ENCODE data around the gene RASAL2. TPM values are rescaled to one million over a fixed set of nuclear protein-coding genes. Genes with fewer than 3 reads are reported as not detected.

RASAL2 gene
- total RNA-seq, 1 donor from 2014 or later, result 35.7 TPM

DNA sequence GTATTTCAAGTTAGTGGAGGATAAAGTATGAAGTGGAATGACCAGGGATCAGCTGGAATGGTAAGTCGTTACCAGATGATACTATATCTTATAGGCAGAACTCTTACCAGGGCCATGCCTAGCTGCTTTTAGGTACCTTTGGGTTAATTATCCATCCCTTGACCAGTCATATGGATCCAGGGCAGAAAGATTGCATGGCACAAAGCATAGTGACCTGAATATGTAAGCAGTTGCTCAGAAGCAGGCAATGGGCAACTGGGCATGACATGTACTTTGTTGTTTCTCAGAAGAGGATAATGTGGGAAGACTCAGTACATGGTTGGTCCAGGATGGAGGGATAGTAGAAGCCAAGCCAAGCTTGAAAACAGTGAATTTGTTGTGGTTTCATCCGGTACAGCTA, 315.6 kb downstream of the RASAL2 start:
- Mint-ChIP-seq H3K9me3 (peaks cover 33% of the 10 kb centered on the region), H3K36me3 (peaks cover 26% of the 10 kb centered on the region), H3K27me3 (ENCODE audit: low read depth) (no peaks in the 10 kb centered on the region), H3K4me3 (no peak overlapping the region), H3K27ac (no peak overlapping the region), H3K4me1 (no peaks in the 10 kb centered on the region)
- TF ChIP-seq, protein P1, sequence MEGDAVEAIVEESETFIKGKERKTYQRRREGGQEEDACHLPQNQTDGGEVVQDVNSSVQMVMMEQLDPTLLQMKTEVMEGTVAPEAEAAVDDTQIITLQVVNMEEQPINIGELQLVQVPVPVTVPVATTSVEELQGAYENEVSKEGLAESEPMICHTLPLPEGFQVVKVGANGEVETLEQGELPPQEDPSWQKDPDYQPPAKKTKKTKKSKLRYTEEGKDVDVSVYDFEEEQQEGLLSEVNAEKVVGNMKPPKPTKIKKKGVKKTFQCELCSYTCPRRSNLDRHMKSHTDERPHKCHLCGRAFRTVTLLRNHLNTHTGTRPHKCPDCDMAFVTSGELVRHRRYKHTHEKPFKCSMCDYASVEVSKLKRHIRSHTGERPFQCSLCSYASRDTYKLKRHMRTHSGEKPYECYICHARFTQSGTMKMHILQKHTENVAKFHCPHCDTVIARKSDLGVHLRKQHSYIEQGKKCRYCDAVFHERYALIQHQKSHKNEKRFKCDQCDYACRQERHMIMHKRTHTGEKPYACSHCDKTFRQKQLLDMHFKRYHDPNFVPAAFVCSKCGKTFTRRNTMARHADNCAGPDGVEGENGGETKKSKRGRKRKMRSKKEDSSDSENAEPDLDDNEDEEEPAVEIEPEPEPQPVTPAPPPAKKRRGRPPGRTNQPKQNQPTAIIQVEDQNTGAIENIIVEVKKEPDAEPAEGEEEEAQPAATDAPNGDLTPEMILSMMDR (IDR thresholded peaks at IDR 0.05; ENCODE audit: unreplicated experiment), result no peak
- no peak for DNase-seq (ENCODE audit: low spot score in 2 of 2, unreplicated experiment in 2 of 2)

DNA sequence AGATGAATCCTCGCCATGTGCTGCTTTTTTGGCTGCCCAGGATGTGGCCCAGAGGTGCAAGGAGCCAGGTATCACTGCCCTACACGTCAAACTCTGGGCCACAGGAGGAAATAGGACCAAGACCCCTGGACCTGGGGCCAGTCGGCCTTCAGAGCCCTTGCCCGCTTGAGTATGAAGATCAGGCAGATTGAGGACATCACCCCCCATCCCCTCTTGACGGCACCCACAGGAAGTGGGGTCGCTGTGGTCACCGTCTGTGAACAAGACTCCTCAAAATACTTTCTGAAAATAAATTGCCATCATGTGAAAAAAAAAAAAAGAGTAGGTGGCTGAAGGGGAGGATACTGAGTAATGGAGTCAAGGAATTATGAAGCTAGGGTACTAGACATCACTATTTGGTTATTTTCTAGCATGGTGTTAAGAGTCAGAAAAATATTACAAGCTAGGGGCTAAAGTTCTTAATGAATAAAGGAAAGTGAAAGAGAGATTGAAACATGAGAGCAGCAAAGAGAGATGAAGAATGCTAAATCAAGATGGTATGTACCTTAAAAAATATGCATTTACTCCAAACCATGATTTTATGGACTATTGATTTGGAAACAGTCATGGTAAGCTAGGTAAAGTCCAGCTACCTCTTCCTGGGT, 318.0 kb downstream of the RASAL2 start:
- H3K27ac Mint-ChIP-seq, result no peak overlapping the region
- H3K4me3 Mint-ChIP-seq, result no peak overlapping the region
- TF ChIP-seq, protein P1 (IDR thresholded peaks at IDR 0.05; ENCODE audit: unreplicated experiment), result no peak
- H3K4me1 Mint-ChIP-seq, result no peaks in the 10 kb centered on the region
- no peak for DNase-seq (ENCODE audit: low spot score in 2 of 2, unreplicated experiment in 2 of 2)
- peaks cover 27% of the 10 kb centered on the region for H3K36me3 Mint-ChIP-seq
- H3K9me3 Mint-ChIP-seq, result peaks cover 48% of the 10 kb centered on the region
- H3K27me3 Mint-ChIP-seq (ENCODE audit: low read depth), result no peaks in the 10 kb centered on the region

DNA sequence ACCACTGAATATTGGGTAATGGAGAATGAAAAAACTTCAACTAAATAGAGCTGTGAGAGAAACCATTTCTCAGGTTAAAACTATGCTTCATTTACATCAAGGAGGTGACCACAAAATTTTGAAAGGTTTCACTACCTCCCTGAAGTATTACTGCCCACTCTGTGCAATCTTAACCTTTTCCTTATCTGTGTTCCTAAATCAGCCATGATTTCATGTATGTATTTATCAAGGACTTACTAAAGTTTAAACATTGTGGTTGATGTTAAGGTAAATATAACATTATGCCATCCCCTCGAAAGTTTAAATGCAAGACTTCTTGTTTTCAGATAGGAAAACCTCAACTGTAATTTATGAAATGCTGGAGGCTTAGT, 318.5 kb downstream of the RASAL2 start:
- Mint-ChIP-seq H3K36me3 (peaks cover 30% of the 10 kb centered on the region), H3K9me3 (peaks cover 51% of the 10 kb centered on the region), H3K4me1 (no peaks in the 10 kb centered on the region), H3K4me3 (no peak overlapping the region), H3K27ac (no peak overlapping the region), H3K27me3 (ENCODE audit: low read depth) (no peaks in the 10 kb centered on the region)
- DNase-seq (ENCODE audit: low spot score in 2 of 2, unreplicated experiment in 2 of 2), result no peak
- TF ChIP-seq, protein P1 (IDR thresholded peaks at IDR 0.05; ENCODE audit: unreplicated experiment), result no peak

DNA sequence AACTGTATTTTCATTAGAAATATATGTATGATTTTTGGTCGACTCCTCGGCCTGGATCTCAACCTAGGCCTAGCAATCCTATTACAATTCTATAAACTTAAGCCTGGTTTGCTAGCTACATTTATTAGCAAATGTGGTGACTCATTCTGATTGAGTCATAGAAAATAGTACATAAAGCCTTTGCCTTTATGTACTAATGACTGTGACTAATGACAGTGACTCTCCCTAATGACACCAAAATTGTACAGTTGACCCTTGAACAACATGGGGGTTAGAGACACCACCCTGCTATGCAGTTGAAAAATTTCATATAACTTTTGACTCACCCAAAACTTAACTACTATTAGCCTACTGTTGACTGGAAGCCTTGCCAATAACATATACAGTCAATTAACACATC, 324.0 kb downstream of the RASAL2 start:
- TF ChIP-seq, protein P1 (IDR thresholded peaks at IDR 0.05; ENCODE audit: unreplicated experiment), result no peak
- Mint-ChIP-seq H3K27ac (no peak overlapping the region), H3K4me3 (no peak overlapping the region), H3K9me3 (peaks cover 36% of the 10 kb centered on the region), H3K27me3 (ENCODE audit: low read depth) (no peaks in the 10 kb centered on the region), H3K4me1 (no peaks in the 10 kb centered on the region), H3K36me3 (peaks cover 17% of the 10 kb centered on the region)
- DNase-seq (ENCODE audit: low spot score in 2 of 2, unreplicated experiment in 2 of 2), result no peak

DNA sequence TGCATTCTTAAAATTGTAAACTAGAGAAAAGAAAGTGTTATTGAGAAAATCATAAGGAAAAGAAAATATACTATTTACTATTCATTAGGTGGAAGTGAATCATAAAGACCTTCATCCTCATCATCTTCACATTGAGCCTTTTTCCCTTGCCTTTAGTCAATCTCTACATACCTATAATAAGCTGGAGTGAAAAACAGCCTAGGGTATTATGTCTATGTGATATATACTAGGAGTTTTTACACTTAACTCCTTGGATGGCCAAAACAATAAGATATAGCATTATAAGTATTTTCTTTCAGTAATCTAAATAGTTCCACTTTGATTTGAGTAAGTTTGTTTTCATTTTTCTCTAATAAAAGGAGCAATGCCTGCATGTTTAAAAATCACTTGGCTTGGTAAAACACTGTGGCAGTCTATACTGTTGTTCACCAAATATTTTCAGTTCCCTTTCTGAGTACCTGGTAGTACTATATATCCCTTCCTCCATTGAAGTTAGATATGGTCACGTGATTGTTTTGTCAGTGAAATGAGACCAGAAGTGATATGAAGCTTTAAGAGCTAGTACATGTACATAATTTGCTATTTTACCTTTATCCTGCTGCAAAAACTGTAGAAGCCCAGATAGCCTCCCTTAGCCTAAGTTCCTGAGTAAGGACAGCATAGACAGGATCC, 324.5 kb downstream of the RASAL2 start:
- Mint-ChIP-seq H3K36me3 (peaks cover 17% of the 10 kb centered on the region), H3K27ac (no peak overlapping the region), H3K4me1 (no peaks in the 10 kb centered on the region), H3K4me3 (no peak overlapping the region), H3K27me3 (ENCODE audit: low read depth) (no peaks in the 10 kb centered on the region), H3K9me3 (peaks cover 35% of the 10 kb centered on the region)
- no peak for DNase-seq (ENCODE audit: low spot score in 2 of 2, unreplicated experiment in 2 of 2)
- TF ChIP-seq, protein P1 (IDR thresholded peaks at IDR 0.05; ENCODE audit: unreplicated experiment), result no peak

Data from mesothelial cell of epicardium (in vitro differentiated cells).